K562 (cell line): ENCODE measurements around the gene SYNGR4. TPM values are rescaled to one million over a fixed set of nuclear protein-coding genes. Genes with fewer than 3 reads are reported as not detected.

ENCODE experiments used
- ARID2 ChIP-seq: fragments of 450-650 bp; IDR thresholded peaks from 2 replicates; pipeline ENCODE4 v1.6.1; 2017; ENCODE audit warnings: antibody characterized with exemption, mild to moderate bottlenecking
- ATF7 ChIP-seq: fragments of 450-650 bp; IDR thresholded peaks from 2 replicates; pipeline ENCODE4 v1.7.1; 2014; ENCODE audit warnings: mild to moderate bottlenecking, moderate library complexity
- DNMT1 ChIP-seq: fragments of 450-650 bp; IDR thresholded peaks from 2 replicates; pipeline ENCODE4 v1.6.1; 2016; ENCODE audit warnings: antibody characterized with exemption, mild to moderate bottlenecking
- E2F6 ChIP-seq, 2 experiments: IDR thresholded peaks; 2 replicates each; pipeline ENCODE4 v1.6.1; 2011; ENCODE audit warnings: borderline replicate concordance in 1 of 2, control low read depth in 1 of 2, low read depth in 1 of 2, low read length in 1 of 2, mild to moderate bottlenecking in 1 of 2, mixed read lengths in 1 of 2, moderate library complexity in 1 of 2; ENCODE audit not compliant: insufficient read depth in 1 of 2, insufficient read length in 1 of 2, poor library complexity in 1 of 2, severe bottlenecking in 1 of 2; ENCODE audit errors: extremely low read depth in 1 of 2
- EWSR1 ChIP-seq: fragments of 450-650 bp; IDR thresholded peaks from 2 replicates; pipeline ENCODE4 v1.6.1; 2018; ENCODE audit warnings: borderline replicate concordance, mild to moderate bottlenecking, low read depth, moderate library complexity; ENCODE audit not compliant: partially characterized antibody
- FOXP4 ChIP-seq: sonication (generic); formaldehyde crosslinking; IDR thresholded peaks from 2 replicates; pipeline ENCODE4 v1.8.0; 2022; ENCODE audit warnings: mild to moderate bottlenecking, missing genetic modification reagents, borderline replicate concordance
- GABPB1 ChIP-seq: sonication (generic); formaldehyde crosslinking; IDR thresholded peaks from 2 replicates; pipeline ENCODE4 v1.8.0; 2022; ENCODE audit warnings: mild to moderate bottlenecking, missing genetic modification reagents
- MEIS2 ChIP-seq: fragments of 450-650 bp; IDR thresholded peaks from 2 replicates; pipeline ENCODE4 v1.6.1; 2014; ENCODE audit warnings: mild to moderate bottlenecking; ENCODE audit not compliant: partially characterized antibody
- MTA3 ChIP-seq: fragments of 450-650 bp; formaldehyde crosslinking; IDR thresholded peaks from 2 replicates; pipeline ENCODE4 v1.6.1; 2017; ENCODE audit warnings: mild to moderate bottlenecking, borderline replicate concordance
- MYC ChIP-seq, 2 experiments: fragments of 250-450 bp in 1 of 2; sonication (Bioruptor Pico) in 1 of 2; IDR thresholded peaks; 2 replicates each; pipeline versions ENCODE4 v1.5.1 to v1.6.1; 2012 to 2021; ENCODE audit warnings: low read depth in 2 of 2, borderline replicate concordance in 1 of 2, improper control_type of control experiment in 1 of 2, low read length in 1 of 2, mild to moderate bottlenecking in 1 of 2, moderate library complexity in 1 of 2
- NFIC ChIP-seq: fragments of 450-650 bp; IDR thresholded peaks from 2 replicates; pipeline ENCODE4 v1.6.1; 2017; ENCODE audit warnings: mild to moderate bottlenecking, inconsistent platforms
- POLR3A ChIP-seq: IDR thresholded peaks from 2 replicates; pipeline ENCODE4 v1.6.1; 2011; ENCODE audit warnings: borderline replicate concordance, mild to moderate bottlenecking, moderate library complexity; ENCODE audit not compliant: insufficient read length, insufficient read depth; ENCODE audit errors: extremely low read depth
- RFX7 ChIP-seq: fragments of 250-450 bp; sonication (Bioruptor Pico); IDR thresholded peaks from 2 replicates; pipeline ENCODE4 v1.5.1; 2021; ENCODE audit warnings: mild to moderate bottlenecking
- SMAD3 ChIP-seq: fragments of 450-650 bp; formaldehyde crosslinking; conservative IDR thresholded peaks from 2 replicates; pipeline ENCODE4 v1.4.0; 2020; ENCODE audit warnings: mild to moderate bottlenecking
- TRIM25 ChIP-seq: fragments of 450-650 bp; IDR thresholded peaks from 2 replicates; pipeline ENCODE4 v1.7.0; 2016; ENCODE audit warnings: borderline replicate concordance
- XRCC4 ChIP-seq: IDR thresholded peaks from one replicate; pipeline ENCODE4 v1.6.1; 2011; ENCODE audit not compliant: insufficient read depth, insufficient read length; ENCODE audit errors: extremely low read depth
- ZBTB12 ChIP-seq: fragments of 250-450 bp; sonication (Bioruptor Pico); IDR thresholded peaks from 2 replicates; pipeline ENCODE4 v1.4.0; 2020
- ZC3H8 ChIP-seq: fragments of 450-650 bp; IDR thresholded peaks from 2 replicates; pipeline ENCODE4 v1.6.1; 2017
- ZFX ChIP-seq: sonication (generic); formaldehyde crosslinking; IDR thresholded peaks from 2 replicates; pipeline ENCODE4 v1.8.0; 2022; ENCODE audit warnings: mild to moderate bottlenecking, missing genetic modification reagents, moderate library complexity
- ZNF511 ChIP-seq: sonication (generic); formaldehyde crosslinking; IDR thresholded peaks from 2 replicates; pipeline ENCODE4 v1.8.0; 2022; ENCODE audit warnings: mild to moderate bottlenecking, missing genetic modification reagents
- polyA plus RNA-seq, 8 experiments: library from polyadenylated mRNA; depleted of rRNA in 4 of 8; stranded (reverse) in 5 of 8; unstranded in 3 of 8; fragments of >200 nt; fragmentation: Nextera tagmentation in 2 of 8; fragmentation: Illumina TruSeq in 1 of 8; extraction: Ambion mirVana in 2 of 8; extraction: Trizol in 1 of 8; gene quantifications; 2 replicates each; pipeline versions ENCODE4 v1.2.1 to v1.2.3, GENCODE V29; 2011 to 2014; ENCODE audit warnings: inconsistent platforms in 1 of 8, missing spikeins in 1 of 8
- total RNA-seq, 7 experiments: library from RNA; depleted of rRNA in 6 of 7; stranded (reverse); fragments of >200 nt in 6 of 7; fragmentation: Illumina TruSeq in 2 of 7; extraction: Trizol in 2 of 7; gene quantifications; 2 replicates each; pipeline versions ENCODE4 v1.2.1 to v1.2.3, GENCODE V29; 2011 to 2021; ENCODE audit warnings: low replicate concordance in 1 of 7

The SYNGR4 gene
- total and polyA plus RNA-seq, 9 of the 15 experiments (the other 6 are each of a cell fraction or from before 2014, with no cell fraction given), result 0.07 to 0.14 TPM; not detected in 7

GRCh38 chr19:48325265-48325910 lies 38.8 kb upstream of the SYNGR4 start, which contains the start of gene EMP3 (continued):
- TF ChIP-seq ATF7, result no peak
- peak; percentile 90; the same call in 1 of the 2 replicates for TF ChIP-seq ZC3H8
- peak; percentile 31 for TF ChIP-seq MEIS2
- peak; percentile 71; the same call in 1 of the 2 replicates for TF ChIP-seq RFX7 (CRISPR knock-in tag)
- TF ChIP-seq XRCC4, result no peak
- TF ChIP-seq TRIM25, result 0 out of 2 replicates have a peak, but pooled peaks have one; percentile 71
- peak; percentile 66; the same call in 1 of the 2 replicates for TF ChIP-seq MTA3
- TF ChIP-seq NFIC, result peak; percentile 58
- no peak for TF ChIP-seq POLR3A
- no peak for TF ChIP-seq ZBTB12 (CRISPR knock-in tag)
- peak in 1 of 2 experiments; percentile 37 for TF ChIP-seq E2F6 (IDR thresholded peaks at IDR 0.05; ENCODE audit: borderline replicate concordance in 1 of 2, extremely low read depth in 1 of 2, insufficient read depth in 1 of 2, insufficient read length in 1 of 2, low read depth in 1 of 2, low read length in 1 of 2, poor library complexity in 1 of 2, severe bottlenecking in 1 of 2)
- TF ChIP-seq ARID2, result peak; percentile 61; the same call in 1 of the 2 replicates
- no peak for TF ChIP-seq EWSR1
- no peak for TF ChIP-seq SMAD3 (CRISPR knock-in tag)
- TF ChIP-seq MYC (IDR thresholded peaks at IDR 0.05; ENCODE audit: low read depth, low read length), result peak; percentile 35; the same call in 1 of the 2 replicates
- TF ChIP-seq MYC (CRISPR knock-in tag; IDR thresholded peaks at IDR 0.05; ENCODE audit: borderline replicate concordance, low read depth), result 0 out of 2 replicates have a peak, but pooled peaks have one; percentile 44
- TF ChIP-seq GABPB1 (CRISPR knock-in tag), result no peak; the same call in 1 of the 2 replicates
- no peak for TF ChIP-seq FOXP4 (CRISPR knock-in tag)
- TF ChIP-seq DNMT1, result 0 out of 2 replicates have a peak, but pooled peaks have one; percentile 40
- TF ChIP-seq ZNF511 (CRISPR knock-in tag), result no peak
- TF ChIP-seq ZFX (CRISPR knock-in tag), result peak; percentile 75
